Memory B cell (primary cell): ENCODE data around the gene PDE4B.
"Not testable (repeated sequence)": the region's sequence is repeated elsewhere in the genome, so short reads cannot be mapped to it uniquely, and the experiment has no call there.

ENCODE experiments used
- ATAC-seq: fragments of 150-1000 bp; cut with Tn5 transposase; 2 replicates; pipeline ENCODE4 v1.10.0; 2021; ENCODE audit warnings: low read depth, mild to moderate bottlenecking, moderate library complexity
- DNase-seq, 2 donors: peaks; one replicate each; pipeline ENCODE4 v3.0.0; 2022; ENCODE audit warnings: low spot score in 2 of 2
- H3K27ac Mint-ChIP-seq: one replicate; pipeline ENCODE4 v1.8.0; 2022; ENCODE audit warnings: mild to moderate bottlenecking, moderate library complexity, mixed read lengths
- H3K27me3 Mint-ChIP-seq: one replicate; pipeline ENCODE4 v1.8.0; 2022; ENCODE audit warnings: mixed read lengths
- H3K36me3 Mint-ChIP-seq: one replicate; pipeline ENCODE4 v1.8.0; 2022; ENCODE audit warnings: mild to moderate bottlenecking, mixed read lengths
- H3K4me1 Mint-ChIP-seq: one replicate; pipeline ENCODE4 v1.8.0; 2022; ENCODE audit warnings: mixed read lengths
- H3K4me3 Mint-ChIP-seq: one replicate; pipeline ENCODE4 v1.8.0; 2022; ENCODE audit warnings: mild to moderate bottlenecking, moderate library complexity, mixed read lengths
- H3K9me3 Mint-ChIP-seq: one replicate; pipeline ENCODE4 v1.8.0; 2022; ENCODE audit warnings: mixed read lengths

PDE4B gene

DNA sequence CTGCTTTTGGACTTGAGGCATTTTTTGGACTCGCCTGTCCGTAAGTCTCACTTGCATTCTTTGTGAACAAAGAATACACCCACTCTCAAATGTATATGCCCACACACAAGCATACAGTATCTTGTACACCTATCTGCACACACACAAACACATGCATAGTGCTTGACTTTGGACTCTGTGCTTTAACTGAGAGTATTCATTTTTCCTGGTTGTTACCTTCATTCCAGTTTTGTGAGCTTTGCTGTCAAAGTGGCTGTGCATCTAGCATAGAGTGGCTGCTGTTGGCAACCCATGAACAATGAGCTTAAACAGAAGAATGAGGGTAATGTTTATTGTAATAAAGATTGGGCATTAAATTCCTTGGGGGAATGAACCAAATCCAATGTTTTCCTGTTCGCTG, 199.0 kb downstream of the PDE4B start:
- Mint-ChIP-seq H3K27me3 (peaks cover 1% of the 10 kb centered on the region), H3K4me3 (no peak overlapping the region), H3K9me3 (no peaks in the 10 kb centered on the region), H3K27ac (no peak overlapping the region), H3K4me1 (no peaks in the 10 kb centered on the region), H3K36me3 (no peaks in the 10 kb centered on the region)
- ATAC-seq = no peak
- no peak for DNase-seq

DNA sequence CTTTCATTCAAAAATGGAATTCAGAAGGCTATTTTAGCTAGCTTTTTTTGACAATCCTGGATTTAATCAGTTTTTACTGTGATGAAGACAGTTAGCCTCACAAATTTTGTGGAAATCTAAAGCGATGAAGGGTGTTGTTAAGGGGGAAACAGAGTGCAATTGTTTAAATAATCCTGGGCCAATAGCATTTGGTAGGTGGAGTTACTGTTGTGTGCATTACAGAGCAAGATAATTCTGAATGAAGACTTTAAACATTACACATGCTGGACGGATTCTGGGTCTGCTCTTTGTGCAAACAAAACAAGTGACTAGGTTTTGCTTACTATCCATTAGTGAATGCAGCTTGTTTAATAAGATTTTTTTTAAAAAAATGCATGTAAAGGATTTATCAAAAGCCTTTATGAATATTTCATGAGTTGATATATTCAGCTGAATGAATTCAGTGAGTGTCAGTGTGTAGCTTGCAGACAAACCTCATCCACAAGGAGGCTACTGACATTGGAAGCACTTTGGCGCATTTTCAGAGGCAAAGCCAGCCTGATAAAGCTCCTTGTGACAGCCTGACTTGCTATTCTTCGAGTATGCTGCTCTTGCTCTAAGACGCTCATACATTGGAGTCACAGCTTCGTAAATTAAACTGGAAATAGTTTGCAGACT, 199.6 kb downstream of the PDE4B start:
- H3K4me1 Mint-ChIP-seq = no peaks in the 10 kb centered on the region
- no peaks in the 10 kb centered on the region for H3K36me3 Mint-ChIP-seq
- H3K27me3 Mint-ChIP-seq = peaks cover 1% of the 10 kb centered on the region
- H3K4me3 Mint-ChIP-seq = no peak overlapping the region
- H3K9me3 Mint-ChIP-seq = no peaks in the 10 kb centered on the region
- no peak for ATAC-seq
- no peak for DNase-seq
- H3K27ac Mint-ChIP-seq = no peak overlapping the region

DNA sequence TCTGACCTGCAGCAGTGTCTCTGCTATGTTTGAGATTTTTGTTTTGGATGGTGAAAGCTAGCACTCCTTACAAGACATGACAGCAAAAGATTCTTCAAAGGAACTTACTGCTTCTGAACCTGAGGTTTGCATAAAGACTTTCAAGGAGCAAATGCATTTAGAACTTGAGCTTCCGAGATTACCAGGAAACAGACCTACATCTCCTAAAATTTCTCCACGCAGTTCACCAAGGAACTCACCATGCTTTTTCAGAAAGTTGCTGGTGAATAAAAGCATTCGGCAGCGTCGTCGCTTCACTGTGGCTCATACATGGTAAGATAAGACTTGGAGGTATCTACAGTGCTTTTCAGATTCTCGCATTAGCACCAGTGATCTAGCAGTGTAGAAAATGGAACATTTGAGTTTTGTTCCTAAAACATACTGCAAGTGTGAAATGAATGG, 200.2 kb downstream of the PDE4B start:
- H3K4me3 Mint-ChIP-seq = no peak overlapping the region
- DNase-seq (no peak), ATAC-seq (no peak)
- H3K36me3 Mint-ChIP-seq = no peaks in the 10 kb centered on the region
- H3K9me3 Mint-ChIP-seq = no peaks in the 10 kb centered on the region
- H3K27ac Mint-ChIP-seq = no peak overlapping the region
- peaks cover 3% of the 10 kb centered on the region for H3K27me3 Mint-ChIP-seq
- no peaks in the 10 kb centered on the region for H3K4me1 Mint-ChIP-seq

DNA sequence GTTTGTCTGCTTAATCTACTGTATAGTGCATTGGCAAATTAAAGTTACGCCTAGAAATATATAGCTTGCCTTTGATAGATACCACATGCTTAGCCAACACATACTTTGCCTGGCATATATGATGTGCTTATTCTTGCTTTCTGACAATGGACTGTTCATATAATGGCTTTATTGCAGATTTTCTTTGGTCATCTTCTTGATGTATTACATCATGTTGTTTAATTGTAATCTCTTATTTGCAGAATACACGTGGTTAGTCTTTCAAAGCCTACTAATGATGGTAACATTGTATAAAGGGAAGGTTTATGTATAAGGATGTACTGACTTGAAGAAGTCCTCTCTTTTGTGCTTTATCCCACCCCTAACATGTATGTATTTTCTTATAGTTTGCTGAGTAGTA, 201.5 kb downstream of the PDE4B start:
- Mint-ChIP-seq H3K4me3 (no peak overlapping the region), H3K9me3 (no peaks in the 10 kb centered on the region), H3K27me3 (peaks cover 7% of the 10 kb centered on the region), H3K27ac (no peak overlapping the region), H3K36me3 (no peaks in the 10 kb centered on the region), H3K4me1 (no peaks in the 10 kb centered on the region)
- no peak for ATAC-seq
- DNase-seq = no peak

DNA sequence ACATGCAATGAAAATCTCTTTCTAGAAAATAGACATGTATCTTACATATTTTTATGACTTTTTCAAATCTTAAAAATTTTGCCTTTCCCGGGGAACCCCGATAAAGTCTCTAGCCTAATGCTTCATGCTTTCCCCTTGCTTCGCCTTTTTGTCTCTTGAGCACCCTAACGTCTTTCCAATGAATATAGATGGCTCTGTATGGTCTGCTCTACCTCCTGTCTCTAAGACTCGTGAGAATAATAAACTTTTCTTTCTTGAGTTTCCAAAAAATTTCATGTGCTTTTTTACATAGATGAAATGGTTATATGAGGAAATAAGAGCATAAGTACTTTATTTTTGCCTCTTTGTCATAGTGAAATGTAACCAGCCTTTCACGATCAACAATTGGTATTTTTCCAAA, 202.6 kb downstream of the PDE4B start:
- H3K9me3 Mint-ChIP-seq = no peaks in the 10 kb centered on the region
- no peak for DNase-seq
- no peaks in the 10 kb centered on the region for H3K36me3 Mint-ChIP-seq
- no peak overlapping the region for H3K4me3 Mint-ChIP-seq
- H3K4me1 Mint-ChIP-seq = no peaks in the 10 kb centered on the region
- H3K27ac Mint-ChIP-seq = no peak overlapping the region
- no peak for ATAC-seq
- peaks cover 7% of the 10 kb centered on the region for H3K27me3 Mint-ChIP-seq

DNA sequence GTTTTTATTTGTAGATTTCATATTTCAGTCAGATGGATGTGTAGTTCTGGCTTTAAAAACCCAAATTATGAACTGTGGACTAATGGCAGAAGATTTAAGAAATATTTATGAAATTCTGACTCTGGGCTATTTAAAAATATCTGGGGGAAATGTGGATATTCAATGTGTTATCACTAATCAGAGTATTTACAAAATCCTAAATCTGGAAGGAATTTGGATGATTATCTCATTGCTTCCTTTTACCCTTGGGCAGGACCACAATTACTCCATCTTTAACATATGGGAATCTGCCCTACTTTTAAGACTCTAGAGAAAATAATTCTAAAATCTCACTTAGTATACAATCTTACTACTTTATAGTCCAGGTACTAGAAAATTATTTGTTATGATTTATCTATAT, 203.2 kb downstream of the PDE4B start:
- Mint-ChIP-seq H3K27me3 (peaks cover 10% of the 10 kb centered on the region), H3K4me1 (no peaks in the 10 kb centered on the region), H3K36me3 (no peaks in the 10 kb centered on the region), H3K9me3 (no peaks in the 10 kb centered on the region), H3K27ac (no peak overlapping the region), H3K4me3 (no peak overlapping the region)
- DNase-seq (no peak), ATAC-seq (no peak)

DNA sequence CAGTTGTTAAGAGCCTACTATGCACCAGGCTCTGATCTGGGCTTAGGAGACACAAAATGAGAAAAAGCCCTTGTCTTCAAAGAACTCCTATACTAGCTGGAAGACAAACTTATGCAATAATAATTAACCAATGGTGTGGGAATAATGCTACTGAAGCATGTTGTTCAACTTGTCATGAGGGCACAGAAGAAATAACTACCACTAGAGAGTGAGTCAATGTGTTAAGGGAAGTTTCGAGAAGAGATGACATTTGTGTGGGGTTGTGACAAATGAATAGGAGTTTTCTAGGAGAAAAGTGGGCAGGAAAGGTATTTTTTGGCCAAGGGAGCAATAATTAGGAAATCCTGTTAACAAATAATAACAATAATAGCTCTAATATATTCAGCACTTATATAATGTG, 205.0 kb downstream of the PDE4B start:
- Mint-ChIP-seq H3K4me3 (no peak overlapping the region), H3K4me1 (no peaks in the 10 kb centered on the region), H3K27me3 (peaks cover 9% of the 10 kb centered on the region), H3K36me3 (no peaks in the 10 kb centered on the region), H3K27ac (no peak overlapping the region), H3K9me3 (no peaks in the 10 kb centered on the region)
- DNase-seq (no peak), ATAC-seq (no peak)

DNA sequence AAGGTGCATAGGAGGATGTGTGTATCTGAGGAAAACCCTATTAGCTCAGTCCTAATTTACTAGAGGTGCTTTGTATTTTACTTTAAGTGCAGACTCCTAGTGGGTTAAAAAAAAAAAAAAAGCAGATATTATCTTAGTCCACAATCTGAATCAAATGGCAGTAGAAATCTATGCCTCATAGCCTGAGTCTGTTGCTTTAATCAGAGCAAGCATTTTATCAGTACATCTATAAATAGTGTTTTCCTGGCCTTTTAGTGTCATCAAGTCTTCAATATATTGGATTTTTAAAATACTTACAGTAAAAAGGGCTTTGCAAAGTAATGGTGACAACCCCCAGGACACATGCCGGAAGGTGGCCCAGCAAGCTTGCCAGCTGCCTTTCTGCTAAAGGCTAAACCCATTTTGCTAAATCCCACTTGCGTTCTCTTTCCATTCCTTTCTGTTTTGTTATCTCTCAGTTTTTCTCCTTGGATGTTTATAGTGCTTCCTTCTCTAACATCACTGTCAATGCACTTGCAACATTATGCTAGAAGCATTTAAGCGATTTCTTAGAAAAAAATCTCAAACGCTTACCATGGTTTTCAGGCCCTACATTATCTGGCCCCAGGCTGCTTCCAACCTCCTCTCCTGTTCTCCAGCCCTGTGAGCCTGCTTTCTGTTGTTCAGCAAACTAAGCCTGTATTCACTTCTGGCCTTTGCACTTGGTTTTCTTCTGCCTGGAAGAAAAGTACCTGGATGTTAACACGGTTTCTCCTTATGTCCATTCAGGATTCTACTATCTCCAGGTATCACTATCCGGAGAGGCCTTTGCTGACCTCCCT, 206.3 kb downstream of the PDE4B start:
- no peaks in the 10 kb centered on the region for H3K9me3 Mint-ChIP-seq

DNA sequence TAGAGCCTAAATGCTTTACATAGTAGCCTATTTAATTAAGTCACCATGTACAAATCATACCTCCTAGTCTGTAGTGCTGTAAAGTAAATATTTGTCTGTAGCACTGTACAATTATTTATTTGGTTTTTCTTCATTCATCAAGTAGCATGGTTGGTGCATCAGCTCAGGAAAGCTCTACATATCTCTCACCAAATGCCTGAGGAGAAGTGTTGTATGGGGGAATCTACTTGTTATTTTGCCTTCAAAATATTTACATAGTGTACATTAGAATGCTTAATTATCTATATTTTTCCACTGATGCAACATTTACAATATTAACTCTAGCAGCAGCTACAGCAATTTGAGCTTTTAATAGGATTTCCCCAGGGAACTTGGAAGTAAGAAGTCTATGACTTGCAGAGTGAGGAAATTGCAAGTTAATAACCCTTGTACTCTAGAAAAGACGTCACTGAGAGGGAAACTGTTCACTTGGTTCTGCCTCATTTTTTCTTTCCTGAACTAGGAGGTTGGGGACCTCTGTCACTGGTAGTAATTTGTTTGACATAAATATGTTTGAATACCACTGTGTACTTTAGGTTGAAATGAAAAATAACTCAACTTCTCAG, 207.4 kb downstream of the PDE4B start:
- Mint-ChIP-seq H3K9me3 (no peaks in the 10 kb centered on the region), H3K36me3 (no peaks in the 10 kb centered on the region), H3K4me3 (no peak overlapping the region), H3K4me1 (no peaks in the 10 kb centered on the region), H3K27ac (no peak overlapping the region), H3K27me3 (peaks cover 9% of the 10 kb centered on the region)
- ATAC-seq = no peak
- DNase-seq = no peak

More for the DNA sequence above, 206.3 kb downstream of the PDE4B start:
- Mint-ChIP-seq H3K27ac (no peak overlapping the region), H3K36me3 (no peaks in the 10 kb centered on the region), H3K27me3 (peaks cover 9% of the 10 kb centered on the region), H3K4me1 (no peaks in the 10 kb centered on the region), H3K4me3 (no peak overlapping the region)
- DNase-seq = no peak
- no peak for ATAC-seq

DNA sequence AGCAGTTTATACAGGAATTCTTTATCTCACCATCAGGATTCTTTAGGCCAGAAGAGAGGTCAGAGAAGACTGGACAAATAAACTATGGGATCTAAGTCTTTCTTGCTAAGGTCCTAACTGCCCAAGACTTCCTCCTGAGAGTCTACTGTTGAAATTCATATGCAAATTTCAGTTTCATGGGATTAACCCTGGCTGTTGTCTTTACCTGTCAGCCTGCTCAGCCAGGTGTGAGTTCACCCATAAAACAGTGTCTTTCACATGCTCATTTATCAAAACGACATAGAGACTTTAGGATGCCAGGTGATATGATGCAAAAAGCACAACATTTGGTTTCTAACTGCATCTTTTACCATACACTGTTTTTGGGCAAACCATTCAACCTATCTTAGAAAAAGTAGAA, 211.0 kb downstream of the PDE4B start:
- H3K4me3 Mint-ChIP-seq = no peak overlapping the region
- no peaks in the 10 kb centered on the region for H3K9me3 Mint-ChIP-seq
- DNase-seq = no peak
- ATAC-seq = no peak
- no peak overlapping the region for H3K27ac Mint-ChIP-seq
- H3K4me1 Mint-ChIP-seq = no peaks in the 10 kb centered on the region
- H3K36me3 Mint-ChIP-seq = no peaks in the 10 kb centered on the region
- H3K27me3 Mint-ChIP-seq = peaks cover 3% of the 10 kb centered on the region

DNA sequence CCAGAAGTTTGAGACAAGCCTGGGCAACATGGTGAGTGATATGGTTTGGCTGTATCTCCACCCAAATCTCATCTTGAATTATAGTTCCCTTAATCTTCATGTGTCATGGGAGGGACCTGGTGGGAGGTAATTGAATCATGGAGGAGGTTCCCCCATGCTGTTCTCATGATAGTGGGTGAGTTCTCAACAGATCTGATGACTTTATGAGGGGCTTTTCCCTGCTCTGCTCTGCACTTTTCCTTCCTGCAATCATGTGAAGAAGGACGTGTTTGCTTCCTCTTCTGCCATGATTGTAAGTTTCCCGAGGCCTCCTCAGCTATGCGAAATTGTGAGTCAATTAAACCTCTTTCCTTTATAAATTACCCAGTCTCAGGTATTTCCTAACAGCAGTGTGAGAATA, 213.8 kb downstream of the PDE4B start:
- not testable (repeated sequence) for H3K4me3 Mint-ChIP-seq, H3K36me3 Mint-ChIP-seq, H3K9me3 Mint-ChIP-seq, H3K4me1 Mint-ChIP-seq, H3K27me3 Mint-ChIP-seq, DNase-seq, ATAC-seq, H3K27ac Mint-ChIP-seq

DNA sequence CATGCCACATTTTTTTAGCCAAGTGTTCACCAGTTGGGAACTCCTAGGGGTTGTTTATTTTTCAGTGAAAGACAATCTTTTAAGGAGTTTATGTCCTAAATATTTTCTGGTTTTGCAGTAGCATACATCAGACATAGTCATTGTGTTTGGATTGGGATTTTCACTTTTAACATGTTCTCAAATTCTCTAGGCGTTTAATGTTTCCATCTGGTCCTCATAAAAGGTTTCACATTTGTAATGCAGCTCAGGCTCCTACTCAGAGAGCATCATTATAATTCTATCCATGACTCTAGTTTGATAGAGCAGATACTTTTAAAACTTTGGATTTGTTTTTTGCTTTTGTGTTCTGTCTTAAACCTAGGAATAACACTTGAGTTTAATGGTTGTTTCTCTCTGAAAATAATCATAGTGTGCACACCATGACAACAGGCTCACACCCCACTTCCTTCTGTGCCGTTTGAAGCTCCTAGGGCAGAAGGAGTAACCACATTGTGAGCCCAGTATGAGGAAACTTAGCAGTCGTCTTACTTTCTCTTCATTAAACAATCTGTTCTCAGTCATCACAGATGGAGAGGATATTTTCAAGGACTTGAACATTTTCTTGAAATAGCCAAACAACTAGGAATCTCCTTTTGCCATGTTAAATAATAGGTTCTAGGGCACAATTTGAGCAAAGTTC, 219.6 kb downstream of the PDE4B start:
- ATAC-seq (no peak), DNase-seq (no peak)
- no peaks in the 10 kb centered on the region for H3K4me1 Mint-ChIP-seq
- no peak overlapping the region for H3K27ac Mint-ChIP-seq
- H3K9me3 Mint-ChIP-seq = no peaks in the 10 kb centered on the region
- no peak overlapping the region for H3K4me3 Mint-ChIP-seq
- H3K36me3 Mint-ChIP-seq = no peaks in the 10 kb centered on the region
- H3K27me3 Mint-ChIP-seq = peaks cover 6% of the 10 kb centered on the region

DNA sequence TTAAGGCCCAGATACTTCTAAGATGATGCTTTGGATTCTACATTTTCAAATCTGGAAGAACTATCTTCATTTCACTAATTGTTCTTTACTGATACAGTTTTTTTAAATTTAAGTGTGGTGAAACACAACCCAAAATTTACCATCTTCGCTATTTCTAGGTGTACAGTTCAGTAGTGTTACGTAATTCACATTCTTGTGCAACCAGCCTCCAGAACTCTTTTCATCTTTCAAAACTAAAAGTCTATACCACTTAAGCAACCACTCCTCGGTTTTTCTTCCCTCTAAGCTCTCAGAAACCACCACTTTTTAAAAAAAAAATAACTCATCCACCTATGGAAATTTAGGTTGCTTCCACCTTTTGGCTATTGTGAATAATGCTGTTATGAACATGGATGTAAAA, 220.7 kb downstream of the PDE4B start:
- DNase-seq (no peak), ATAC-seq (no peak)
- Mint-ChIP-seq H3K27me3 (peaks cover 6% of the 10 kb centered on the region), H3K4me3 (no peak overlapping the region), H3K27ac (no peak overlapping the region), H3K36me3 (no peaks in the 10 kb centered on the region), H3K4me1 (no peaks in the 10 kb centered on the region), H3K9me3 (no peaks in the 10 kb centered on the region)

DNA sequence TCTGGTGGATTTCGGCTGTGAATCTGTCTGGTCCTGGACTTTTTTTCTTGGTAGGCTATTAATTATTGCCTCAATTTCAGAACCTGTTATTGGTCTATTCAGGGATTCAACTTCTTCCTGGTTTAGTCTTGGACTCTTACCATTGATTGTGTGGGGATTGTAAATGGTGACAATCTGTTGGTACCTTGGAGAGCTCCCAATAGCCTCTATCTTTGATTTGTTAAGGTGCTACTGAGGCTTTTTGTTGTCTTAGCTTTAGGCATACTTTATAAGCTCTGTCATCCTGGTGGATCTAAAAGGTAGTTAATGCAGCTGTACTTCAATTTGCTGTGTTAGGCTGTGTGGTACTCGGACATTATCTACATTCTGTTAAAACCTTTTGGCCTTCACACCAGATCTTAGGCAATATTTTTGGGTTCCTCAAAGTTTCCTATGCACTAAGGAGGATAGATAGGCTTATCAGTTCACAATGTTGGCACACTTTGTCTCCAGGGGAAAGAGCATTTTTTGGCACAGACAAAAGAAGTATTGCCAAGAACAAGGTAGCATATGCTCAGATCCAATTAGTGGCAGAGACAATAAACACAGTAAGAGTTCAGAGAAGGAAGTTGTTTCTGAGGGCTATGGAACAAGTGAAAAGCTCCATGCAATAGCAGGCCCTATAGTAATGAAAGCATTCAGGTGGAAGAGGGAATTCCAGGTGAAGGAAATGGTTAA, 230.4 kb downstream of the PDE4B start:
- Mint-ChIP-seq H3K4me3 (no peak overlapping the region), H3K4me1 (no peaks in the 10 kb centered on the region), H3K27me3 (peaks cover 2% of the 10 kb centered on the region), H3K27ac (no peak overlapping the region), H3K36me3 (no peaks in the 10 kb centered on the region), H3K9me3 (peaks cover 2% of the 10 kb centered on the region)
- DNase-seq (no peak), ATAC-seq (no peak)
